ENCODE data around the gene MORN1. TPM values are rescaled to one million over a fixed set of nuclear protein-coding genes. Genes with fewer than 3 reads are reported as not detected.

MORN1 gene
- total RNA-seq, 4 donors from 2014 or later, result 5.0 to 14.6 (median 9.2) TPM

- no peak overlapping the region for H3K4me3 ChIP-seq
- peaks cover 5 to 46% (median 37%) of the 10 kb centered on the region in 3 donors for H3K4me1 ChIP-seq
- no peaks in the 10 kb centered on the region for H3K36me3 ChIP-seq
- no peak overlapping the region for H3K27ac ChIP-seq
- ATAC-seq, result no peak
- no peaks in the 10 kb centered on the region for H3K27me3 ChIP-seq
- TF ChIP-seq POLR2AphosphoS5 (IDR thresholded peaks at IDR 0.05), result no peak
- no peak for TF ChIP-seq CTCF (IDR thresholded peaks at IDR 0.05)
- TF ChIP-seq EP300 (IDR thresholded peaks at IDR 0.05), result no peak
- no peak for TF ChIP-seq POLR2A (IDR thresholded peaks at IDR 0.05)
- no peaks in the 10 kb centered on the region for H3K9me3 ChIP-seq
- WGBS, 2 donors (ENCODE audit: low coverage in 1 of 2), result 90% methylated on average over 2 of the region's 18 CpGs; no CpG with 5 or more reads in 1 of the 2 donors
These were observed 66.6 kb downstream of the MORN1 start for GRCh38 chr1:2324553-2325366.

GRCh38 chr1:2323451-2323974, 67.8 kb downstream of the MORN1 start:
- TF ChIP-seq CTCF (IDR thresholded peaks at IDR 0.05) (no peak), EP300 (IDR thresholded peaks at IDR 0.05) (no peak), POLR2AphosphoS5 (IDR thresholded peaks at IDR 0.05) (no peak), POLR2A (IDR thresholded peaks at IDR 0.05) (no peak)
- no peak for ATAC-seq
- Histone ChIP-seq H3K4me1 (peaks cover 5 to 53% (median 42%) of the 10 kb centered on the region in 3 donors), H3K36me3 (no peaks in the 10 kb centered on the region), H3K4me3 (no peak overlapping the region), H3K27me3 (no peaks in the 10 kb centered on the region), H3K27ac (peak overlapping the region in 3 of 4 donors; percentile 93 to 97 (median 96)), H3K9me3 (no peaks in the 10 kb centered on the region)
- WGBS, 2 donors (ENCODE audit: low coverage in 1 of 2), result 80% methylated on average over 2 of the region's 16 CpGs; no CpG with 5 or more reads in 1 of the 2 donors

- WGBS, 2 donors (ENCODE audit: low coverage in 1 of 2), result 0 to 7% methylated on average over 1 to 3 of the region's 41 CpGs
These were observed 68.7 kb downstream of the MORN1 start for GRCh38 chr1:2322581-2323211.

GRCh38 chr1:2322065-2322571, 69.2 kb downstream of the MORN1 start:
- Histone ChIP-seq H3K27me3 (no peaks in the 10 kb centered on the region), H3K4me1 (peaks cover 5 to 67% (median 42%) of the 10 kb centered on the region in 3 donors), H3K27ac (peak overlapping the region; percentile 78 to 97 (median 94)), H3K9me3 (no peaks in the 10 kb centered on the region), H3K4me3 (peak overlapping the region in 1 of 2 donors; percentile 18), H3K36me3 (no peaks in the 10 kb centered on the region)
- no peak for TF ChIP-seq POLR2A (IDR thresholded peaks at IDR 0.05)
- peak in 3 of 4 experiments; percentile 17 to 50 (median 20) for TF ChIP-seq CTCF (IDR thresholded peaks at IDR 0.05)
- peak; percentile 1 for TF ChIP-seq EP300 (IDR thresholded peaks at IDR 0.05)
- peak; percentile 81 for TF ChIP-seq POLR2AphosphoS5 (IDR thresholded peaks at IDR 0.05)
- WGBS, 2 donors (ENCODE audit: low coverage in 1 of 2), result 10% methylated on average over 17 of the region's 30 CpGs; no CpG with 5 or more reads in 1 of the 2 donors
- peak; percentile 85 for ATAC-seq

More at GRCh38 chr1:2322581-2323211, 68.7 kb downstream of the MORN1 start:
- H3K27ac ChIP-seq, result peak overlapping the region; percentile 78 to 97 (median 94)
- peak; percentile 52 for ATAC-seq
- H3K27me3 ChIP-seq, result no peaks in the 10 kb centered on the region
- no peaks in the 10 kb centered on the region for H3K36me3 ChIP-seq
- peaks cover 5 to 61% (median 42%) of the 10 kb centered on the region in 3 donors for H3K4me1 ChIP-seq
- TF ChIP-seq CTCF (IDR thresholded peaks at IDR 0.05), result peak in 1 of 4 experiments; percentile 1
- no peak for TF ChIP-seq POLR2A (IDR thresholded peaks at IDR 0.05)
- H3K4me3 ChIP-seq, result peak overlapping the region in 1 of 2 donors; percentile 18
- H3K9me3 ChIP-seq, result no peaks in the 10 kb centered on the region

Data from gastroesophageal sphincter (tissue), 4 donors.